ENCODE measurements around the gene FAM47E. TPM values are rescaled to one million over a fixed set of nuclear protein-coding genes. Genes with fewer than 3 reads are reported as not detected.

FAM47E gene, protein sequence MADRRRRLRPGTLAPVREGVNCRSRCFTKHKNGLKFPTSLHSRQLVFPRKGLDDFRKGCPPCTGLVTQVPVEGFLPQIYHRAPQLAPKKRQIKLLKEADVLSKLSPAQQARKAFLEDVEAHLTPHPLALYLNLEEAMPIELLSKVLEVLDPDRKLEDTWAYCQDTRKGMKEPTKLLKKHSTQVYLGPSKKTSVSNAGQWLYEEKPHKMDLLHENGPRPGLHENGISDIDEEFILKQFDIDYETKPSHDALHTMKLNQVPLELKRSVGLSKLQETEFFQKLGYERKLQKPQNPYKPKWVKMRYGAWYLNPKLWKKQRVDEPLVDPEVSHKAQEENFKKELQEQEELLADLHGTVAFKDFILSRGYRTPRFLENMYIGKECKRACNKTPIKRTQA
- 1 to 10 TPM in 2 of 4 donors, under 1 TPM in 2; 0.30 to 5.3 (median 0.98) TPM for total RNA-seq

DNA sequence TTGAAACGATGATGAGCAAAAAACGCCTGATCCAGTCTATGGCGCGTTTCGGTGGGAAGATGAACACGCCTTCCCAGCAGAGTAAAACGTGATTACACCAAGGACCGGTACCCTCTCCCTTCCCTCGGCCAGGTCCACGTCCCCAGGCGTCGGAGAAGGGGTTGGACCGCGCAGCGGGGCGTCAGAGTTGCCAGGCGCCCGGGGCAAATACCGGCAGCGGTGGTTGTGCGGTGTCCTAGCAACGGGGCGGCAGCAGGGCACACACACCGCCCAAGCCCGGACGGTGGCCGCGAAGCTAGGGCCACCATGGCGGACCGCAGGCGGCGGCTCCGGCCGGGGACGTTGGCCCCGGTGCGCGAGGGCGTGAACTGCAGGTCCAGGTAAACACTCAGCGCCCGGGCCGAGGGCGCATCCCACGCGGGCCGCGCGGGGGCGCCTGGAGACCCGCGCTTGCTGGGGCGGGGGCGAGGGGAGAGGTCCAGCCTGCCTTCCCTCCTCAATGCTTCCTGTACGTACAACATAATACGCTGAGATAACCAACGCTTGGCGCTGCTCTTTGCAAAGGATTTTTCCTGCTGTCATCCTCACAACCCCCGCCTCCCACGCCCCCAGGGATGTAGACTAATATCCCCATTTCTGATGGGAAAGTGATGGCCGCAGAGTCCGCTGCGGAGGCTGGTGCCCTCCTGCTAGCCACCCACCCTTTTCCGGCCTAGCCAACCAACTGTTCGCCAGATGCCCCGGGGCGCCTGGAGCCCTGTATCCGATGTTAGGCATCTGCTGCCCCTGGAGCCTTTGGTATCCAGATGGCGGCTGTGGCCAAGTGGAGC is at the start of gene FAM47E:
Gene FAM47E (plus strand): TSS at position 281 of the 830 bp plus-strand sequence. CDS start 26 bp downstream, at position 307.
- Histone ChIP-seq H3K4me1 (peaks cover 16% of the 10 kb centered on the region), H3K4me3 (peak within 1 kb of the TSS; percentile 76), H3K36me3 (no peaks in the 10 kb centered on the region), H3K9me3 (no peaks in the 10 kb centered on the region), H3K27me3 (peaks cover 22% of the 10 kb centered on the region), H3K27ac (no peak within 1 kb of the TSS)
- TF ChIP-seq POLR2A (IDR thresholded peaks at IDR 0.05) (no peak), POLR2AphosphoS5 (IDR thresholded peaks at IDR 0.05) (peak in 1 of 3 donors; percentile 42), EP300 (IDR thresholded peaks at IDR 0.05) (no peak)
- TF ChIP-seq, protein P1, sequence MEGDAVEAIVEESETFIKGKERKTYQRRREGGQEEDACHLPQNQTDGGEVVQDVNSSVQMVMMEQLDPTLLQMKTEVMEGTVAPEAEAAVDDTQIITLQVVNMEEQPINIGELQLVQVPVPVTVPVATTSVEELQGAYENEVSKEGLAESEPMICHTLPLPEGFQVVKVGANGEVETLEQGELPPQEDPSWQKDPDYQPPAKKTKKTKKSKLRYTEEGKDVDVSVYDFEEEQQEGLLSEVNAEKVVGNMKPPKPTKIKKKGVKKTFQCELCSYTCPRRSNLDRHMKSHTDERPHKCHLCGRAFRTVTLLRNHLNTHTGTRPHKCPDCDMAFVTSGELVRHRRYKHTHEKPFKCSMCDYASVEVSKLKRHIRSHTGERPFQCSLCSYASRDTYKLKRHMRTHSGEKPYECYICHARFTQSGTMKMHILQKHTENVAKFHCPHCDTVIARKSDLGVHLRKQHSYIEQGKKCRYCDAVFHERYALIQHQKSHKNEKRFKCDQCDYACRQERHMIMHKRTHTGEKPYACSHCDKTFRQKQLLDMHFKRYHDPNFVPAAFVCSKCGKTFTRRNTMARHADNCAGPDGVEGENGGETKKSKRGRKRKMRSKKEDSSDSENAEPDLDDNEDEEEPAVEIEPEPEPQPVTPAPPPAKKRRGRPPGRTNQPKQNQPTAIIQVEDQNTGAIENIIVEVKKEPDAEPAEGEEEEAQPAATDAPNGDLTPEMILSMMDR (IDR thresholded peaks at IDR 0.05): peak in 1 of 2 donors; percentile 28
- 4% methylated on average over 58 of the region's 68 CpGs for WGBS
- DNase-seq (ENCODE audit: low spot score in 2 of 2): peak; percentile 83 to 84

DNA sequence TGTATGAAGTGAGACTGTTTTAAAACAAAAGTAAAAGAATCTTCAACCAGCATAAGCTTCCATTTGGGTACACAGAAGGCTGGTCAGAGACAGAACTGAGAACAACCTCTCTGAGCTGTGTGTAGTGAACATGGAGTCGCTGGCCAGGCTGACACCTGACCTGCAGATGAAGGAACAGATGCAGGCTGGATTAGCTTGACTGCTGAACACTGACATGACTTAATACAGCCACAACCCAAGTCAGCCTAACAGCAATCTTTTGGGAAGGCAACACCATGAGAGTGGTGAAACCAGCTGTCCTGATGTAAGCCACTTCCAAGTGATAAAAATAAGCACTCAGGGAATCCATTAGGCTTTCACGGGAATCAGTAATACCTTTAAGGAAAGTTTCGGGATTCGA is 48.0 kb upstream of the FAM47E start:
- peaks cover 76% of the 10 kb centered on the region for H3K4me1 ChIP-seq

DNA sequence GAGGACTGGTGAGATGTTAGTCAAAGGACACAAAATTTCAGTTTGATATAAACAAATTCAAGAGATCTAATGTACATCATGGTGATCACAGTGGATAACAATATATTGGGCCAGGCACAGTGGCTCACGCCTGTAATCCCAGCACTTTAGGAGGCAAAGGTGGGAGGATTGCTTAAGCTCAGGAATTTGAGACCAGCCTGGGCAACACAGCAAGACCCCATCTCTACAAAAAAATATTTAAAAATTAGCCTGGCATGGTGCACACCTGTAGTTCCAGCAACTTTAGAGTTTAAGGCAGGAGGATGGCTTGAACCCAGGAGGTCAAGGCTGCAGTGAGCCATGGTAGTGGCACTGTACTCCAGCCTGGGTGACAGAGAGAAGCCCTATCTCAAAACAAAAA is 46.6 kb upstream of the FAM47E start:
- H3K36me3 ChIP-seq: no peaks in the 10 kb centered on the region
- 100% methylated on average over 1 of the region's 1 CpG for WGBS
- no peaks in the 10 kb centered on the region for H3K9me3 ChIP-seq
- H3K27me3 ChIP-seq: no peaks in the 10 kb centered on the region
- no peak overlapping the region for H3K4me3 ChIP-seq
- no peak for DNase-seq (ENCODE audit: low spot score in 2 of 2)
- H3K4me1 ChIP-seq: peaks cover 76% of the 10 kb centered on the region
- TF ChIP-seq, protein P1 (IDR thresholded peaks at IDR 0.05): no peak
- H3K27ac ChIP-seq: no peak overlapping the region

More for the DNA sequence above, 48.0 kb upstream of the FAM47E start:
- Histone ChIP-seq H3K27me3 (no peaks in the 10 kb centered on the region), H3K36me3 (no peaks in the 10 kb centered on the region), H3K9me3 (no peaks in the 10 kb centered on the region), H3K27ac (no peak overlapping the region), H3K4me3 (no peak overlapping the region)
- 84% methylated on average over 4 of the region's 4 CpGs for WGBS
- TF ChIP-seq POLR2AphosphoS5 (IDR thresholded peaks at IDR 0.05): no peak
- TF ChIP-seq EP300 (IDR thresholded peaks at IDR 0.05): no peak
- TF ChIP-seq, protein P1 (IDR thresholded peaks at IDR 0.05): no peak
- no peak for TF ChIP-seq POLR2A (IDR thresholded peaks at IDR 0.05)
- DNase-seq (ENCODE audit: low spot score in 2 of 2): no peak

DNA sequence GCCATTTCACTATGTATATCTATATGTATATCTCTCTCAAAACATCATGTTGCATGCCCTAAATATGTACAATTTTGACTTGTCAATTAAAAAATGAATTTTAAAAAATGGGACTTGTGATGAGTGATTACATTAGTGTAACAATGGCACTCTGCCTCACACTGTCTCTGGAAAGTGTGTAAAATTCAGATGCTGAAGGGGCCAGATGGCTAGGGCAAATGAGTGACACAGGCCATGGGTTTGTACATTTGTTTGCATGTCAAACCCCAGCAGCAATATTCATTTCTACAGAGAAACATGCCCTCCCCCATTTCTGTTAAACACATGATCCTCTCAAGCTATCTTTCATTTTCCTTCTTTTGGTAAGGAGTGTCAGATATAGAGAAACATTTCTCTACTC is 46.0 kb upstream of the FAM47E start:
- Histone ChIP-seq H3K27ac (peak overlapping the region; percentile 51), H3K4me1 (peaks cover 78% of the 10 kb centered on the region), H3K9me3 (no peaks in the 10 kb centered on the region), H3K27me3 (no peaks in the 10 kb centered on the region), H3K36me3 (no peaks in the 10 kb centered on the region), H3K4me3 (no peak overlapping the region)
- no peak for DNase-seq (ENCODE audit: low spot score in 2 of 2)
- no peak for TF ChIP-seq POLR2A (IDR thresholded peaks at IDR 0.05)
- TF ChIP-seq POLR2AphosphoS5 (IDR thresholded peaks at IDR 0.05): no peak
- TF ChIP-seq, protein P1 (IDR thresholded peaks at IDR 0.05): no peak
- TF ChIP-seq EP300 (IDR thresholded peaks at IDR 0.05): no peak

Data from suprapubic skin (tissue), 4 donors.